HepG2 (cell line): ENCODE data around the gene SPTY2D1. TPM values are rescaled to one million over a fixed set of nuclear protein-coding genes. Genes with fewer than 3 reads are reported as not detected.

Experiments
- BHLHE40 ChIP-seq: IDR thresholded peaks from 2 replicates; pipeline ENCODE4 v1.6.1; 2011; ENCODE audit warnings: low read length, improper control_type of control experiment
- CEBPB ChIP-seq: IDR thresholded peaks from 2 replicates; pipeline ENCODE4 v1.6.1; 2011; ENCODE audit warnings: low read depth, low read length, improper control_type of control experiment, borderline replicate concordance
- DBP ChIP-seq: sonication (generic); formaldehyde crosslinking; IDR thresholded peaks from 2 replicates; pipeline ENCODE4 v1.4.0; 2020; ENCODE audit warnings: missing genetic modification reagents; ENCODE audit errors: not compliant biosample characterization
- EP300 ChIP-seq, 3 experiments: sonication (generic) in 1 of 3; formaldehyde crosslinking in 1 of 3; IDR thresholded peaks; 2 replicates each; pipeline versions ENCODE4 v1.5.1 to v1.6.1; 2011 to 2020; ENCODE audit warnings: low read depth in 2 of 3, low read length in 2 of 3, borderline replicate concordance in 1 of 3, improper control_type of control experiment in 1 of 3, mild to moderate bottlenecking in 1 of 3, missing genetic modification reagents in 1 of 3, moderate library complexity in 1 of 3
- FOXA3 ChIP-seq: IDR thresholded peaks from 2 replicates; pipeline ENCODE4 v1.6.1; 2016; ENCODE audit warnings: missing genetic modification reagents, missing compliant biosample characterization
- GFI1 ChIP-seq: sonication (generic); formaldehyde crosslinking; IDR thresholded peaks from 2 replicates; pipeline ENCODE4 v1.5.0; 2020; ENCODE audit warnings: missing genetic modification reagents, mild to moderate bottlenecking, borderline replicate concordance
- HCFC1 ChIP-seq: fragments of 150-350 bp; IDR thresholded peaks from 2 replicates; pipeline ENCODE4 v1.6.1; 2014; ENCODE audit warnings: low read depth, low read length
- MAFK ChIP-seq, 2 experiments: IDR thresholded peaks in 1 of 2; conservative IDR thresholded peaks in 1 of 2; 2 replicates each; pipeline ENCODE4 v1.6.1; 2011; ENCODE audit warnings: improper control_type of control experiment in 2 of 2, low read length in 2 of 2
- MAZ ChIP-seq, 2 experiments: sonication (generic) in 1 of 2; formaldehyde crosslinking in 1 of 2; IDR thresholded peaks; 2 replicates each; pipeline versions ENCODE4 v1.5.0 to v1.6.1; 2012 to 2020; ENCODE audit warnings: low read depth in 2 of 2, mild to moderate bottlenecking in 2 of 2, borderline replicate concordance in 1 of 2, improper control_type of control experiment in 1 of 2, low read length in 1 of 2, missing genetic modification reagents in 1 of 2, moderate library complexity in 1 of 2
- MXD4 ChIP-seq: IDR thresholded peaks from 2 replicates; pipeline ENCODE4 v1.6.1; 2016; ENCODE audit warnings: mild to moderate bottlenecking, missing biosample characterization, missing genetic modification reagents
- POLR2A ChIP-seq, 2 experiments: IDR thresholded peaks; 2 replicates each; pipeline ENCODE4 v1.6.1; 2011; ENCODE audit warnings: low read depth in 2 of 2, low read length in 2 of 2, mild to moderate bottlenecking in 1 of 2, moderate library complexity in 1 of 2; ENCODE audit not compliant: insufficient read depth in 1 of 2
- RFXAP ChIP-seq: sonication (generic); formaldehyde crosslinking; IDR thresholded peaks from 2 replicates; pipeline ENCODE4 v1.4.0; 2020; ENCODE audit warnings: missing genetic modification reagents, borderline replicate concordance
- SP5 ChIP-seq: IDR thresholded peaks from 2 replicates; pipeline ENCODE4 v1.6.1; 2016; ENCODE audit warnings: low read depth, borderline replicate concordance
- STAT5B ChIP-seq: sonication (generic); formaldehyde crosslinking; IDR thresholded peaks from 2 replicates; pipeline ENCODE4 v1.4.0; 2020; ENCODE audit warnings: missing genetic modification reagents
- TOPORS ChIP-seq: sonication (generic); formaldehyde crosslinking; IDR thresholded peaks from 2 replicates; pipeline ENCODE4 v1.8.0; 2023; ENCODE audit warnings: mild to moderate bottlenecking, missing genetic modification reagents
- ZFP1 ChIP-seq: IDR thresholded peaks from 2 replicates; pipeline ENCODE4 v1.6.1; 2016
- ZFP36L2 ChIP-seq: sonication (generic); formaldehyde crosslinking; IDR thresholded peaks from 2 replicates; pipeline ENCODE4 v1.4.0; 2020; ENCODE audit warnings: missing genetic modification reagents
- ZMYM4 ChIP-seq: sonication (generic); formaldehyde crosslinking; IDR thresholded peaks from 2 replicates; pipeline ENCODE4 v1.8.1; 2023; ENCODE audit warnings: mild to moderate bottlenecking, missing genetic modification reagents
- ZNF256 ChIP-seq: sonication (generic); formaldehyde crosslinking; conservative IDR thresholded peaks from 2 replicates; pipeline ENCODE4 v1.4.0; 2020; ENCODE audit warnings: missing genetic modification reagents
- ZNF501 ChIP-seq: sonication (generic); formaldehyde crosslinking; IDR thresholded peaks from 2 replicates; pipeline ENCODE4 v1.5.1; 2020; ENCODE audit warnings: mild to moderate bottlenecking, moderate library complexity, missing genetic modification reagents
- ZNF792 ChIP-seq: IDR thresholded peaks from 2 replicates; pipeline ENCODE4 v1.6.1; 2016
- polyA plus RNA-seq, 8 experiments: library from polyadenylated mRNA; depleted of rRNA in 3 of 8; stranded (reverse) in 7 of 8; unstranded in 1 of 8; fragments of >200 nt; fragmentation: Illumina TruSeq in 4 of 8; extraction: Trizol in 4 of 8; gene quantifications; 2 replicates each; pipeline versions ENCODE4 v1.2.1 to v1.2.3, GENCODE V29; 2011 to 2016; ENCODE audit warnings: low read depth in 4 of 8, missing spikeins in 1 of 8, mixed read lengths in 1 of 8; ENCODE audit not compliant: insufficient read depth in 1 of 8
- total RNA-seq, 5 experiments: library from RNA; depleted of rRNA; stranded (reverse); fragments of >200 nt; fragmentation: Illumina TruSeq; extraction: Trizol; gene quantifications; 2 replicates each; pipeline ENCODE4 v1.2.3, GENCODE V29; 2016; ENCODE audit warnings: low read depth in 1 of 5
- TF ChIP-seq, protein P1 (sequence below): sonication (generic); formaldehyde crosslinking; conservative IDR thresholded peaks from 2 replicates; pipeline ENCODE4 v1.8.0; 2022; ENCODE audit warnings: missing genetic modification reagents
- TF ChIP-seq, protein P2 (sequence below): sonication (generic); formaldehyde crosslinking; IDR thresholded peaks from 2 replicates; pipeline ENCODE4 v1.4.0; 2020; ENCODE audit warnings: mild to moderate bottlenecking, missing genetic modification reagents
- TF ChIP-seq, protein P3 (sequence below): sonication (generic); formaldehyde crosslinking; IDR thresholded peaks from 2 replicates; pipeline ENCODE4 v1.5.0; 2020; ENCODE audit warnings: mild to moderate bottlenecking, missing genetic modification reagents, moderate library complexity

SPTY2D1 gene
- total and polyA plus RNA-seq, 2 of the 13 experiments (the other 11 are each of a cell fraction or from before 2014, with no cell fraction given), result 6.9 to 14.8 TPM

DNA sequence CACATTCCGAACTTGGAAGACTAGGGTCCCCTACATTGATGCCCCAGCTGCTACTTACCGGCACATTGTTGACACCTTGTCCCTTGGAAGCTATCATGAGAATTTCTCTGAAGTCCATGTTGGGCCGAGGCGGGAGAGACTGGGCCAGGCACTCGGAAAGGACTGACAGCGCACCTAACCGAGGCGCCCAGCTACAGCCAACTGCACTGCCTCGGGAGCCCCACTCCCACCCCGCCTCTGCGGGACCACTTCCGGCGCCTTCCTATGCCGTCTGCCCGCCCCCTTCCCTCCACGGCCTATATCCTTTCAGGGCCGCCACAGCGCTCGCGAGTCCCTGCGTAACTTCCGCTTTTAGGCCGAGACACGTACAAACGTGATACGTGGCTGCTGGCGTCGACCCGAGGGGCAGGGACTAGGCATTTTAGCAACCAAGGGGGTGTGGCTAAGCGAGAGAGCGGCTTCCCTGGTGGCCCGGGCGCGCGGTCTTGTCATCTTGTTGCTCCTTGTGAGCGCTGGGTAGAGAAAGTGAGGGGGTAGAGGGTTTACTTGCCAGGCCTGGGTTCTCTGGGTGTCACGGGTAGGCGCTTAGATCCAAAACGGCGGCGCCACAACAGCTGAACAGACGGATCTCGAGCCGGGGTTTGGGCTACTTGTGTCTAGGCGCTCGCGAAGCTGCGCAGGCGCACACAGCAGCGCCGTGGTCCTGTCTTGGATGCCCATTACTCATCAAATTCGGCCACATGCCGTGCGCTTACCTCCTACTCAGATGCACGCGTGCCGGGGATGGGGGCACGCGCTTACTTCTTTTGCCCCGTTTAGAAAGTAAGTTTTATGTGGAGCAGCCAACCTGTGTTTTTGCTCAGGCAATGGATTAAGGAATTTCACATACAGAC is at the start of gene SPTY2D1 (continued):
- TF ChIP-seq, protein P1, sequence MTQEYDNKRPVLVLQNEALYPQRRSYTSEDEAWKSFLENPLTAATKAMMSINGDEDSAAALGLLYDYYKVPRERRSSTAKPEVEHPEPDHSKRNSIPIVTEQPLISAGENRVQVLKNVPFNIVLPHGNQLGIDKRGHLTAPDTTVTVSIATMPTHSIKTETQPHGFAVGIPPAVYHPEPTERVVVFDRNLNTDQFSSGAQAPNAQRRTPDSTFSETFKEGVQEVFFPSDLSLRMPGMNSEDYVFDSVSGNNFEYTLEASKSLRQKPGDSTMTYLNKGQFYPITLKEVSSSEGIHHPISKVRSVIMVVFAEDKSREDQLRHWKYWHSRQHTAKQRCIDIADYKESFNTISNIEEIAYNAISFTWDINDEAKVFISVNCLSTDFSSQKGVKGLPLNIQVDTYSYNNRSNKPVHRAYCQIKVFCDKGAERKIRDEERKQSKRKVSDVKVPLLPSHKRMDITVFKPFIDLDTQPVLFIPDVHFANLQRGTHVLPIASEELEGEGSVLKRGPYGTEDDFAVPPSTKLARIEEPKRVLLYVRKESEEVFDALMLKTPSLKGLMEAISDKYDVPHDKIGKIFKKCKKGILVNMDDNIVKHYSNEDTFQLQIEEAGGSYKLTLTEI (CRISPR knock-in tag), result no peak
- TF ChIP-seq ZMYM4, result peak; percentile 94
- TF ChIP-seq HCFC1, result peak; percentile 70
- TF ChIP-seq MXD4, result peak; percentile 53; the same call in 1 of the 2 replicates
- TF ChIP-seq SP5 (CRISPR knock-in tag), result peak; percentile 81; the same call in 1 of the 2 replicates
- no peak for TF ChIP-seq DBP
- no peak for TF ChIP-seq ZNF256 (CRISPR knock-in tag)
- TF ChIP-seq ZFP1 (CRISPR knock-in tag), result no peak
- peak; percentile 69 for TF ChIP-seq BHLHE40
- TF ChIP-seq GFI1 (CRISPR knock-in tag), result peak; percentile 66; the same call in 1 of the 2 replicates
- 0 out of 2 replicates have a peak, but pooled peaks have one; percentile 45 for TF ChIP-seq TOPORS (CRISPR knock-in tag)
- TF ChIP-seq, protein P2, sequence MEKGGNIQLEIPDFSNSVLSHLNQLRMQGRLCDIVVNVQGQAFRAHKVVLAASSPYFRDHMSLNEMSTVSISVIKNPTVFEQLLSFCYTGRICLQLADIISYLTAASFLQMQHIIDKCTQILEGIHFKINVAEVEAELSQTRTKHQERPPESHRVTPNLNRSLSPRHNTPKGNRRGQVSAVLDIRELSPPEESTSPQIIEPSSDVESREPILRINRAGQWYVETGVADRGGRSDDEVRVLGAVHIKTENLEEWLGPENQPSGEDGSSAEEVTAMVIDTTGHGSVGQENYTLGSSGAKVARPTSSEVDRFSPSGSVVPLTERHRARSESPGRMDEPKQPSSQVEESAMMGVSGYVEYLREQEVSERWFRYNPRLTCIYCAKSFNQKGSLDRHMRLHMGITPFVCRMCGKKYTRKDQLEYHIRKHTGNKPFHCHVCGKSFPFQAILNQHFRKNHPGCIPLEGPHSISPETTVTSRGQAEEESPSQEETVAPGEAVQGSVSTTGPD (CRISPR knock-in tag), result no peak
- no peak for TF ChIP-seq CEBPB
- peak; percentile 39; the same call in 1 of the 2 replicates for TF ChIP-seq ZNF501 (CRISPR knock-in tag)
- TF ChIP-seq MAFK (conservative IDR thresholded peaks at IDR 0.05 in 1 of 2, IDR thresholded peaks at IDR 0.05 in 1 of 2; ENCODE audit: low read length in 2 of 2), result peak; percentile 13 to 47; a peak in 3 of 4 replicates
- peak; percentile 33; the same call in 1 of the 2 replicates for TF ChIP-seq ZNF792 (CRISPR knock-in tag)
- peak; percentile 94 for TF ChIP-seq MAZ (IDR thresholded peaks at IDR 0.05; ENCODE audit: borderline replicate concordance, low read depth, low read length)
- peak; percentile 85 for TF ChIP-seq MAZ (CRISPR knock-in tag; IDR thresholded peaks at IDR 0.05; ENCODE audit: low read depth)
- TF ChIP-seq, protein P3, sequence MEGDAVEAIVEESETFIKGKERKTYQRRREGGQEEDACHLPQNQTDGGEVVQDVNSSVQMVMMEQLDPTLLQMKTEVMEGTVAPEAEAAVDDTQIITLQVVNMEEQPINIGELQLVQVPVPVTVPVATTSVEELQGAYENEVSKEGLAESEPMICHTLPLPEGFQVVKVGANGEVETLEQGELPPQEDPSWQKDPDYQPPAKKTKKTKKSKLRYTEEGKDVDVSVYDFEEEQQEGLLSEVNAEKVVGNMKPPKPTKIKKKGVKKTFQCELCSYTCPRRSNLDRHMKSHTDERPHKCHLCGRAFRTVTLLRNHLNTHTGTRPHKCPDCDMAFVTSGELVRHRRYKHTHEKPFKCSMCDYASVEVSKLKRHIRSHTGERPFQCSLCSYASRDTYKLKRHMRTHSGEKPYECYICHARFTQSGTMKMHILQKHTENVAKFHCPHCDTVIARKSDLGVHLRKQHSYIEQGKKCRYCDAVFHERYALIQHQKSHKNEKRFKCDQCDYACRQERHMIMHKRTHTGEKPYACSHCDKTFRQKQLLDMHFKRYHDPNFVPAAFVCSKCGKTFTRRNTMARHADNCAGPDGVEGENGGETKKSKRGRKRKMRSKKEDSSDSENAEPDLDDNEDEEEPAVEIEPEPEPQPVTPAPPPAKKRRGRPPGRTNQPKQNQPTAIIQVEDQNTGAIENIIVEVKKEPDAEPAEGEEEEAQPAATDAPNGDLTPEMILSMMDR (CRISPR knock-in tag), result 0 out of 2 replicates have a peak, but pooled peaks have one; percentile 11
- no peak for TF ChIP-seq RFXAP (CRISPR knock-in tag)
- no peak for TF ChIP-seq ZFP36L2
- TF ChIP-seq POLR2A (IDR thresholded peaks at IDR 0.05; ENCODE audit: insufficient read depth in 1 of 2, low read depth in 2 of 2, low read length in 2 of 2), result peak; percentile 94
- no peak for TF ChIP-seq STAT5B
- TF ChIP-seq FOXA3 (CRISPR knock-in tag), result 0 out of 2 replicates have a peak, but pooled peaks have one; percentile 36
- TF ChIP-seq EP300 (IDR thresholded peaks at IDR 0.05; ENCODE audit: low read depth in 2 of 2, low read length in 2 of 2), result peak in 1 of 2 experiments; percentile 40; a peak in 1 of 4 replicates
- no peak for TF ChIP-seq EP300 (CRISPR knock-in tag; IDR thresholded peaks at IDR 0.05; ENCODE audit: borderline replicate concordance)
